GM12873 (cell line): ENCODE results near the gene RIC8A.

ENCODE experiments used
- CTCF ChIP-seq: IDR thresholded peaks from 2 replicates; pipeline ENCODE4 v1.5.1; 2012; ENCODE audit warnings: low read depth, mild to moderate bottlenecking, moderate library complexity, low read length, control low read depth; ENCODE audit not compliant: insufficient read depth; ENCODE audit errors: missing control alignments

Gene RIC8A

GRCh38 chr11:203056-203944 is 4.2 kb upstream of the RIC8A start:
- TF ChIP-seq CTCF: no peak

GRCh38 chr11:203945-204586 is 3.4 kb upstream of the RIC8A start:
- no peak for TF ChIP-seq CTCF

- no peak for TF ChIP-seq CTCF
Observed at GRCh38 chr11:204587-205109, 2.9 kb upstream of the RIC8A start.

- no peak for TF ChIP-seq CTCF
Observed at GRCh38 chr11:205221-206001, 2.1 kb upstream of the RIC8A start.

- no peak for TF ChIP-seq CTCF
Observed at GRCh38 chr11:206002-206384, 1.5 kb upstream of the RIC8A start.

- TF ChIP-seq CTCF: no peak
Observed at GRCh38 chr11:206526-207207, 841 bp upstream of the RIC8A start.
